HG02884 (cell line): Measurements from ENCODE around the gene AAK1.

Source experiments
- ATAC-seq: cut with Tn5 transposase; IDR thresholded peaks from one replicate; pipeline ENCODE4 v1.9.1; 2021; ENCODE audit warnings: mild to moderate bottlenecking, moderate library complexity; ENCODE audit not compliant: unreplicated experiment

The AAK1 gene

DNA sequence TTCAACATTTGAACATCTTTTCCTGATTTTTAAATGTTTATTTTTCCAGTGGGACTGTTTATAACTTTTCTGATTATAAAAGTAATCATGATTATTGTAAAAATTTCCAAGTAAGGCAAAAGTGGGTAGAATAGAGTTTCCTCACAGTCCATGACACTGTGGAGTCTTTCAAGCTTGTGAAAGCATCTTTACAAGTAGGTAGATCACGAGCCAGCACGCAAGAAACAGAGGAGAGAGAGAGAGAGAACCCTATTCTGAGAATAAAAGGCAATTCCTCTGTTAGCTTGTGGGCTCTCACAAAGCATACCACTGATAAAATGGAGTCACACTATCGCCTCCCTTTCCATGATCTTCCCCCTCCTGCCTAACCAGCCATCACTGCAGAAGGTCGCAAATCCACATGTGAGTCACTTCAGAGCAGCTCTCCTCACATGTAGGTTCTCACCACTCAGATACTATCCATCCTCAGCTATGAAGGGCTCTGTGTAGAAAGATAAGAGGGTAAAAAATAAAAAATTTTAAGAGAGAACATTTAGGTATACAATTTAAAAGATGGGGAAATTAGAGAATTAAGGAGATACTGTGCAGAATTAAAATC, 40.3 kb downstream of the AAK1 start:
- no peak for ATAC-seq

DNA sequence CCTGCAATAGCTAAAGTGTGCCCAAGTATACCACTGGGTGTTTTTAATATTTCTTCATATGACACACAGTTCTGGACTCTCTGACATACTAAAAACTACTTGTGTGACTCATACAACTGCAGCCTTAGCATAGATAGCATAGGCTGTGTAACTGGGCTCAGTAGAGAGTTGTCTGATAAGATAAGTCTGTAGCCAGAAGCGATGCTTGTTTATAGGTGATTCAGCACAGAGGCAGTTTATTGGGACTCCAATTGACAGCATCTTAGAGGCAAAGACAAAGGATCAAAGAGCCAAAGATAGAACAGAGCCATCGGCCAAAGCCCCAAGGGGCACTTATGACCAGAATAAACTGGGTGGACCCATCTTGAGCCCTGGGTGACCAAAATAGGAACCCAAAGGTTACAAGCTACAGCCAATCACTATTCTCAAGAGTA, 42.3 kb downstream of the AAK1 start:
- no peak for ATAC-seq

DNA sequence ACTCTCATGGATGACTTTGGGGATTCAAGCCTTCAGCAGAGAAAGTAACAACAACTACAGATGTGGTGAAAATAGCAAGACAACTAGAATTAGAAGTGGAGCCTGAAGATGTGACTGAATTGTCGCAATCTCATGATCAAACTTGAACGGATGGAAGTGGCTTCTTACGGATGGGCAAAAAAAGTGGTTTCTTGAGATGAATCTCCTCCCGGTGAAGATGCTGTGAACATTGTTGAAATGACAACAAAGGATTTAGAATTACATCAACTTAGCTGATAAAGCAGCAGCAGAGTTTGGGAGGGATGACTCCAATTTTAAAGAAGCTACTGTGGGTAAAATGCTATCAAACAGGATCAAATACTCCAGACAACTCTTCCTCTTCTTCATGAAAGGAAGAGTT, 43.1 kb downstream of the AAK1 start:
- ATAC-seq: no peak

DNA sequence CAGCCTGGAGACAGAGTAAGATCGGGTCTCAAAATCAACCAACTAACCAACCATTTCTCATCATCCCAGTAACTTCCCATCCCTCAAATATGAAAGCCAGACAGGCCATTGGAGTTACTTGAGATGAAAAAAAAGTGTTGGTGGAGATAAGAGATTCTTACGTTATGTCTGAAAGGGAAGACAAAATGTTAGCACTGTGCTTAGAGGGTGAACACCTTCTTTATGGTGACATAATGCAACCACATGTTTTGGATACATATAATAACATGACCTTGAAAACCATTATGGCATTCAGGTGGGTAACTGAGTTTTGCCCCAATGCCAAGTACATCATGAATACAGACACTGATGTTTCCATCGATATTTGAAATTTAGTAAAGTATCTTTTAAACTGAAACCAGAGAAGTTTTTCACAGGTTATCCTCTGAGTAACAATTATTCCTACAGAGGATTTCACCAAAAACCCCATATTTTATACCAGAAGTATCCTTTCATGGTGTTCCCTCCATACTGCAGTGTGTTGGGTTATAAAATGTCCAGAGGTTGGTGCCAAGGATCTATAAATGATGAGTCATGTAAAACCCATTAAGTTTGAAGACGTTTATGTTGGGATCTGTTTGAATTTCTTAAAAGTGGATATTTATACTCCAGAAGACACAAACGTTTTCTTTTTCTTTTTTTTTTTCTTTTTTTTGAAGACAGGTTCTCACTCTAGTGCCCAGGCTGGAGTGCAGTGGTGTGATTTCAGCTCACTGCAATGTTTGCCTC, 45.5 kb downstream of the AAK1 start:
- no peak for ATAC-seq

DNA sequence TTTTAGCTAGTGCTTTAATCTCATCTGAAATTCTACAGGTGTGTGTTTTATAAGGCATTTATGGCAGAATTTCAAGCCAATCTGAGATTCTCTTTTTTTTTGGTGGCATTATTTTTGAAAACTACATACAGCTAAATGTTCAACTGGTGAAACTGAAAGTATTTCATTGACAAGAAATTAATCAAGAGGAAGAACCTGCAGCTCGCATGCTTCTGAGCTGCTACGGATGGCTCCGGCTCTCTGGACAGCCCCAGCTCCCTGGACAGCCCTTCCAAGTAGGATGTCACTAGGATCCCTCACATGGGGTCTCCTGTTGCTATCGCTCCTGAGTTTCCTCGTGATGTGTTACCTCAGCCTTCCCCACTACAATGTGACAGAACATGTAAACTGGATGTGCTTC, 46.4 kb downstream of the AAK1 start:
- ATAC-seq: no peak

DNA sequence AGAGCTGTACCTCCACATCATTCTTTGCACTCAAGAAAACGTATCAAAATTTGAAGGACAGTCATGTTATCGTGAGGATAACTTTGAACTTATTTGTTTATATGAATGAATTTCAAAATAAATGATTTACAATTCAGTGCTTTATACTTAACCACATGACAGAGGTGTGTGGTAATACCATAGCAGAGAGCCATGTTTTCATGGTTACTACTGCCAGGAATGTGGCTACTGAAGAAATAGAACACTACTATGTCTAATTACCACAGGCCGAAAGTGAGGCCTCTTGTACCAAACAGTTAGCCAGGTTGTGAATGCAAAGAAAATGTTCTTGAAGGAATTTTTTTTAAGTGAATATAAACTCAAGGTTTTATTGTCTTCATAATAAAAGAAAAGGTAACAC, 49.2 kb downstream of the AAK1 start:
- ATAC-seq: no peak

DNA sequence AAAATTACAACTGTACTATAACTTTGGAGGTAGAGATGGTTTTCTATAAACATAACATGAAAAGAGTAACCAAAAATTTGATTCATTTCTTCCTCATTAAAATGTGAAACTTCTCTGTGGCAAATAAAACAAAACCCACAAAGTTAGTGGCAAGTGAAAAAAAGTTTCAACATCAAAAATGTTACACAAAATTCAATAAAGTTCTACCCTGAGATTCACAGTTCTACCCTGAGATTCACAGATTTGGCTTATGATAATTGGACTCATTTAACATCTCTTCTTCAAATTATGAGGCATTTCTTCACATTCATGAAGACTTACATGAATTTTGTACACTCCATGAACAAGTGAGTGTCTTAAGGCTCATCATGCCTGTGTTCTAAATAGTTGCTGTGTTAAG, 51.0 kb downstream of the AAK1 start:
- no peak for ATAC-seq

DNA sequence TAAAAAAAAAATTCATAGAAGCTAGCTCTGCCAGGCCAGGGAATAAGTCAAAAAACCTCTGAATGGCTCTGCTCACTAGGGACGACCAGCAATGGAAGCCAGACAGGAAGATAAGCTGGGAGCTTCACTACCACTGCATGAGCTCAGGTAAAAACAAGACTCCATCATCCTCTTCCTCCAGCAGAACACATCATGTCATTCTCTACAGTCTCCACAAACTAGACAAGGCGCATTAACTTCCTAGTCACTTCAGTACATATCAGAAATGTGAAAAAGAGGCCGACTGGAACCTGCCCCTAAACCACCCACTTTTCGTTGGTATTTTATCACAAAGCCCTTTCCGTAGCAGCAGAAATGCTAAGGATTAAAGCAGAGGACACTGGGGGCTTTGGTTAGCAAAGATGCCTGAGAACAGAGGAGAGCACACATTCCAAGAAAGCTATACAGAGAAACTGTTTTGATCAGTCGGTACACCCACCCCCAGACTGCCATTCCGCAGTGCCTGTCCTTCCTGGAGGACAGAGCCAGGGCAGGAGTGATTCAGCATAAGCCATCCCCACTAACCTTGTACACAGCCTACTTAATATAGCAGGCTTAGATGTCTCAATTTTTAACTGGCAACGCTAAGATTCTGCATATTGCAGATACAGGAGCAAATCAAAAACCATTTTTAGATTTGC, 53.4 kb downstream of the AAK1 start:
- ATAC-seq: no peak

DNA sequence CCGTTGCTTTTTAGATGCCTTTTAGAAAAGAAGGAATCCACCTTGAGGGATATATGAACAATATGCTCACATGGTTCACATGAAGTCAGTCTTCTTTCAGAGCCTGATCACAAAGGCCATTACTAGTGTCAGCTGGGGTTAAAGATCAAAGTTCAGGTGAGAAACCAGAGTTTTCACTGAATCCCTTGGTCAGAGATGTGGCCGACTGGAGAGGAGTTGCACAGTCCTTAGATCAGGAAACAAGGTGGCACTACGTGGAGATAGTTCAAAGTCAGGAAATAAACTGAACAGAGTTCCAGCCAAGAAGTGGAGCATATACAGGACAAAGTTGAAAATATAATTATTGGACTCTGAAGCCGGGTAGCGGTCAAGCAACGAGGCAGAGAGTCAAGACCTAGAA, 54.6 kb downstream of the AAK1 start:
- no peak for ATAC-seq

DNA sequence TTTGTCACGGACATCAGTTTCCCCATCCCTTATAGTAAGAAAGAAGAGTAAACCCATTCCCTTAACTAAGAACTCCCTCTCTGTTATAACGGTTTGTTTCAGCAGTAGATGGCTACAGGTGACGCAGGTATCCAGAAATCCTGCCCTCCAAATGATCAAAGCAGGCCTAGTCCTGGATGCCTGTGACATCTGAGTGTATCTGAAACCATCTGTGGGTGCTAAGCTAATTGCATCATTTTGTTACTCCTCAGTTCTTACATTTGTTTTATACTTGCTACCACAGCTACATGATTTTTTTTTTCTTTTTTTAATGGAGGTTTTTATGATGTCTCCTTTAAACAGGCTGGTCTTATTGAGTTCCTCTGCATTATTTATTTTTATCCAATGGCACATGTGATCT, 55.1 kb downstream of the AAK1 start:
- ATAC-seq: no peak

DNA sequence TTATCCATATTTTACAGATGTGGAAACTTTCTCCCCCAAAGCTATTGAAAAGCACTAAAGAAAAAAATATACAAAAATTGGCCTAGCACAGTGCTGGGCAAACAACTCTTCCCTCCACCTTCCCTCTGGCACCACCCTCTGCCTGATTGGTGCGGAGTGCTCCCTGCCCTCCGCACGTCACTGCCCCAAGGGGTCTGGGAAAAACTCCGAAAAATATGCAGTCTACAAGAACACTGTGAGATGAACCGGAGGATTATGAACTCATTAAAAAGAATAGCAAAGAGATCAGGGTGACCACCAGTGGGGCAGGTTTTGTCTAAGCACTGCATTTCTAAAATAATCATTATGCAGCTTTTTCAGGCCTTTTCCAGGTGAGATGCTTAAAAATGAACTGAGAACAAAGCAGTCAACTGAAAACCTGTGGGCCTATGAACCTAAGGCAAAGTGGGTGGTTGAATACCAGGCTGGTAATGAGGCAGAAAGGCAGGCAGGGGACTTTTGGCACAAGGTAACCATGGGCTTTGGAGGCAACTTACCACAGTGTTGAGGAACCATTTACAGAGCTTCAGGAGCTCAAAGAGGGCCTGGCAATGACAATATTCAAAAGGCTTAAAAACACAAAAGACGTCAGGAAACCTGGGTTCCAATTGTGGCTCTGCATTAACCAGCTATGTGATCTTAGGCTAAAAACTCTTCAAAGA, 57.5 kb downstream of the AAK1 start:
- no peak for ATAC-seq

DNA sequence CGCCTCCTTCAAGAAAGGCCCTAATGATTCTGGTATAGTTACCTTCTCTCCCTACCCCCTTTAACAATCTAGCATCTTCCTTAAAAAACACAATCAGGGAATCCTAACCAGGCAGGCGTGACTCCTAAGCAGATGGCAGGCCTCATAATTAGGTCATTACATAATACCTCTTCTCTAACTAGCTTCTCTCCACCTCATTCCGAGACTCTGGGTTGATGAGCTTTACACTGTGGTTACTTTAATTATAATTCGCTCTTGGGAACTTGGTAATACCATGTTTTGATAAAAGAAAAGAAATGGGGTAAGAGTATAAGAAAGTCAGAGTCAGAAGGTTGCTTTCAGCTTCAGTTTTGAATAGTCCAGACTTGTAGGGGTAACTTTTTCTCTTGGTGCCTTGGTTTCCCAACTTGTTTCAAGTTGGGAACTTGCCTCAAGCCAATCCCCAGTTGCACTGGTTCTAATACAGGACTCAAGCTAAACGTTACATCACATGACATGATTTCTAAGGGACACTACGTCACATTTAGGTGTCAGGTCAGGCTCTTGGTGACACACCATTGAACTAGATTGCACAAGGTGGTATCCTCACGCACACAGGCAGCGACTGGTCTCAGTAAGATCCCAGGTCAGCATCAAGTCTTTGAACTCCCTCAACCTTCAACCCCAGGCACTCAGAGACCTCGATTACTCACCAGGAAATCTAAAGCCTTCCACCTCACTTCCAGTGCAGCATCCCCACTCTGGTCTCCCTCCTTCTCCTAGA, 59.2 kb downstream of the AAK1 start:
- no peak for ATAC-seq

DNA sequence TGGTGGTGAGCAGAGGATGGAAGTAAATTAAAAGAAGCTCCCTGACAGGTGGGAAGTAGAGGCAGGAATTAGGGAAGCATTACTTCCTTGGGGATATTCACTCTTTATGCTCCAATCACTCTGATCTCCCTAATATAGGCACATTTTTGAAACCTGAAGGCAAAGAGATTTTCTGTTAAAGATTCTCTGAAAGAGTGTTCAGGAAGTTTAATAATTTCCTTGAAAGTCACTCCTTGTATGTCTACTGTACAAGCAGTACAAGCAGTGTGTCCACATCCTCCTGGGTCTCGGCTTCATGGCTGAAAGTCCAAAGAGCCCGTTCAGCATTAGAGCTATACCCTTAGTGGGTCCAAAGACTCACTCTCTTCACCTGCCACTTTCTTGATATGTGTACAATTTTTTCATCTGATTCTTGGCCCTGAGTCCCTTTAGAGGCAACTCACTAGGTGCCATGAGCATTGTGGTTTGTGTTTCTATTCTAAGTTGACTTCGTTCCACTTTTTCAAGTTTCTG, 60.2 kb downstream of the AAK1 start:
- no peak for ATAC-seq

DNA sequence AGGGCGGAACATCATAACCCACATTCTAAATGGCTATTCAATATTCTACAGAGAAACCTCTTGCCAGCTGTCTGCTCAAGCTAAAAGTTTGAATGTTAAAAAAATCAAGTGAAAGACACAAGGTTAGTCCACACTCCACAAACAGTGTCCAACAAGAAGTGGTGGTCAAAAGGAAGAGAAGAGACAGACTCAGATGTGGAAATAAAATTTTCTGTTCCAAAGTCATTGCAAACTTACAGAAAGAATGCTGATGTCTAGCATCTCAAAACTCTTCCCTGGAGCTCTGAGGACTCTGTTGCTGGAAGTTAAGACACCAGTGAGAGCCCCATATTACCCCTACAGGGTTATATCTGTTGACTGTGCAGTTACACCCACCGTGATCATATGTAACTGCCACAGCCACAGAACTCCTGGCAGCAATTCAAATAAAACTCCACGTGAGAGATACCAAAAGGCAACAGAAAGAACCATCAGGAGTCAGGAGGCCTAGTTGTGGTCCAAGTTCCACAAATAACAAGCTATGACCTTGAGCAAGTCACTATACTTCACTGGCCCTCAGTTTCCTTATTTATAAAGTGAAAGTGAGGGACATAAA, 60.9 kb downstream of the AAK1 start:
- no peak for ATAC-seq

DNA sequence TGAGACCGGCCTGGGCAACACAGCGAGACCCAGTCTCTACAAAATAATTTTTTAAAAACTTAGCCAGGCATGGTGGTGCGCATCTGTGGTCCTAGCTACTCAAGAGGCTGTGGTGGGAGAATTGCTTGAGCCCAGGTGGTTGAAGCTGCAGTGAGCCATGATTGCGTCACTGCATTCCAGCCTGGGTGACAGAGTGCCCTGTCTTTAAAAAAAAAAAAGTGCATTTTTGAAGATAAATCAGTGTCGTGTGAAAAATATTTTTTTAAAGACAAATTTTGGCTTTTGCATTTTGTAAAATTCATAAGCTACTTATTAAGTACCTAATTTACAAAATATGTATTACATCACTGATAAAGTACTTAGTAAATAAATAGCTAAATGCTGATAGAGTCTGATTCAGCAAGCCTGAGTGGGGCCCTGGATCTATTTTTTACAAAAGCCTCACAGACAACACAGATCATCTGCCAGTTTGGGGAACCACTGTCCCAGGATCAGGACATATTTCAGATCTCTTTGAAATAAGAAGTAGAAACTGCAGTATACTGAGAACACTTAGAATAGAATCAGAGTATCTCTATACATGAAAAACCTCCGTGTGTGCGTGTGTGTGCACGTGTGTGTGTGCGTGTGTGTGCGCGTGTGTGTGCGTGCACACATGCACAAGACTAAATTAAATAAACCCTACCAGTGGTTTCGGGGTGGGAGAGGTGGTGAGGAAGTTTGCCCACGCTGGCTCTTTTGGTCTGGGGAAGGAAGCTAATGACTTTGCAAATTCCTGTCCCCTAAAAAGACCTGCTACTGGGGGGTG, 61.6 kb downstream of the AAK1 start:
- ATAC-seq: no peak

DNA sequence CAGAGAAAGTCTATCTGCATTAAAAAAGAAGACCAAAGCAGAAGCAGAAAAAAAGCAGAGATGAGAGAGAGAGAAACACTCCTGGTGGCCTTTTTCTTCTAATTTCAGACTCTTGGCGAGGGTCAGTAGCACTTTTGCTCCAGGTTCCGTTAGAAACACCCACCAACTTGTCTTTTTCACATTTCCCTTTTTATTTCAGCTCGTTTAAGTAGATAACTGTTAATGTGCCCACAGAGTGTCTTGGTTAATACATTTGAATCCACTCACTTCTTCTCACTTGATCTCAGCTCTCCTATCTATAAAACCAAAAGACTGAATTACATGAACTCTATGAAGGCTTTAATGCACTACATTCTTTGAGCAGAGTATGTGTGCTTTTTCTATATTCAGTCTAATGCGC, 63.1 kb downstream of the AAK1 start:
- ATAC-seq: no peak

DNA sequence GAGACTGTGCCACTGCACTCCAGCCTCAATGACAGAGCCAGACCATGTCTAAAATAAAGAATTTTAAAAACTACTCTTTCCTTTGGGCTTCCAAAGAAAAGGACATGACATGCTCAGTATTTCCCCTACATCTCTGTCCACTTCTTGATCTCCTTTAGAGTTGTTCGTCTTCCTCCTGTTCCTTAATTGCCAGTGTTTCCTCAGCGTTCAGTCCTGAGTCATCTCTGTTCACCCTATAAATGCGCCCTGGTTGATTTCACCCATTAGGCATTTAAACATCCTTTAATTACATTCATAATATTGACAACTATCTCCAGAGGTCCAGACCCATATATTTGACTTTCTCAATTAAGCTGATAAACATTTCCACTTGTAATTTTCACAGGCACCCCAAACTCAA, 64.0 kb downstream of the AAK1 start:
- ATAC-seq: no peak

DNA sequence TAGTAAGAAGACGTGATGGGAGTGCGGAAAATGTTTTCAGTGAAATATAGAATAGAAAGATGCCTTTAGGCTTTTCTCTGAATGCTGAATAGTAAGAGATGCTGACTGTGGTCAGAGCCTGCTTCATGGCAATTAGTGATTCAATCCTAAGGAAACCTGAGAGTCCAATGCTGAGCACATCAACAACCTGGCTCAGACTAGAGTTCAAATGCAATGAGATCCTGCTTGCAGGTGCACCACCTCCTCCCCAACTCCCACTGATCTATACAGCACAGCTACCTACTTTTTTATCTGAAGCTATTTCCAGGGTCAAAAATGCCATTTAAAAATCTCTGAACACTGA, 65.4 kb downstream of the AAK1 start:
- no peak for ATAC-seq

DNA sequence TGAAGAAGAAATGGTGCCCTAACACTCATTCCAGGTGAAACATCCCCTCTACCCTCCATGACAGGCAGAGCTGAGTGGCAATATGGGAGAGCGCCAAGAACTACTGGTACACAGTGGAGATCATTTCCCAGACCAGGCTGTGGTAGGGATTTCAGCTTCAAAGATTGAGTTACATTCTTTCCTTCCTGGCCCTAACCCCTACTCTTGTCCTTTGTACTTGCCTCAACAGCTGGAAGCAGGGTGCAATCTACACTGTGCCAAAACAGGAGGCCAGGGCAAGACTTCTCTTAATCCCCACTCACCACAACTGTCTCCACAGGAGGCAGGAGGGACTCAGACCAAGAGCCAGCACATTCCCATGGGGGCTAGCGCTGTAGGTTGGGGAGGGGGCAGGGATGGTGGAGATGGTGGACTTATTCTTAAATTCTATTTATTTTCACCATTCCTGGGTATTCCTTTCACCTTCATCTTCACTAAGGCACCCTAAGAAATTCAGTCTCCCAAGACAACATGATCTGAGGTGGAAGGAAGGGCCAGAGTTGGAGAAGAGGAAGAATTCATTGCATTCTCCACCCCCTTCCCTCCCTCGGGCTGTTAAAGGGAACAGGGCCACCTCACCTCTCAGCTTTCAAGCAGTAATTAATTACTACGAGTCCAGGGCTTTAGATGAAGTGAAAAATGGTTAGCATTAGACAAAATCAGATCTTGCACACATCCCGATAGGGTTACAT, 65.9 kb downstream of the AAK1 start:
- no peak for ATAC-seq
